ENCODE measurements around the gene CEACAM20.
"Not testable (repeated sequence)": the region's sequence is repeated elsewhere in the genome, so short reads cannot be mapped to it uniquely, and the experiment has no call there.

Gene CEACAM20

GRCh38 chr19:44496711-44497110 is 32.8 kb downstream of the CEACAM20 start:
- DNase-seq (ENCODE audit: low read depth in 2 of 2), result no peak

DNA sequence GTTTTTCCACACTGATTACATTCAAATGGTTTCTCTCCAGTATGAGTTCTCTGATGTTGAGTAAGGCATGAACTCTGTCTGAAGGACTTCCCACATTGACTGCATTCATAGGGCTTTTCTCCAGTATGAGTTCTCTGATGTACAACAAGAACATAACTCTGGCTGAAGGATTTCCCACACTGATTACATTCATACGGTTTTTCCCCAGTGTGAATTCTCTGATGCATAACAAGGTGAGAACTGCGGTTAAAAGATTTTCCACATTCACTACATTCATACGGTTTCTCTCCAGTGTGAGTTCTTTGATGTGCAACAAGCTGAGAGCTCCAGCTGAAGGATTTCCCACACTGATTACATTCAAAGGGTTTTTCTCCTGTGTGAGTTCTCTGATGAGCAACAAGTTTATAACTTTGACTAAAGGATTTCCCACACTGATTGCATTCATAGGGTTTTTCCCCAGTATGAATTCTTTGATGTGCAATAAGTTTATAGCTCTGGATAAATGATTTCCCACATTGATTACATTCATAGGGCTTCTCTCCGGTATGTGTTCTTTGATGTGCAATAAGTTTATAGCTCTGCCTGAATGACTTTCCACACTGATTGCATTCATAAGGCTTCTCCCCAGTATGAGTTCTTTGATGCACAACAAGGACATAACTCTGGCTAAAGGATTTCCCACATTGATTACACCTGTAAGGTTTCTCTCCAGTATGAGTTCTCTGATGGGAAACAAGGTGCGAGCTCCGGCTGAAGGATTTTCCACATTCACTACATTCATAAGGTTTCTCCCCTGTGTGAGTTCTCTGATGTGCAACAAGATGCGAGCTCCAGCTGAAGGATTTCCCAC is 52.7 kb downstream of the CEACAM20 start:
- no peak for DNase-seq (ENCODE audit: low read depth in 2 of 2)

- DNase-seq (ENCODE audit: low read depth in 2 of 2), result not testable (repeated sequence)
Measured at GRCh38 chr19:44468730-44469129, 60.7 kb downstream of the CEACAM20 start.

GRCh38 chr19:44462600-44463286 is 66.7 kb downstream of the CEACAM20 start:
- DNase-seq (ENCODE audit: low read depth in 2 of 2), result not testable (repeated sequence)
